ENCODE measurements around the gene INTS7. TPM values are rescaled to one million over a fixed set of nuclear protein-coding genes. Genes with fewer than 3 reads are reported as not detected.

INTS7 gene
- polyA plus RNA-seq, 3 donors = 6.1 to 10.7 (median 7.6) TPM

GRCh38 chr1:211924256-211924655 is 111.1 kb downstream of the INTS7 start:
- Mint-ChIP-seq H3K4me1 (peaks cover 23% of the 10 kb centered on the region), H3K27ac (no peak overlapping the region), H3K36me3 (no peaks in the 10 kb centered on the region), H3K4me3 (no peak overlapping the region), H3K9me3 (no peaks in the 10 kb centered on the region), H3K27me3 (ENCODE audit: low read depth in 3 of 3) (peaks cover 2 to 7% (median 4%) of the 10 kb centered on the region in 3 donors)
- DNase-seq = no peak
- H3K4me3 ChIP-seq (replicated peaks in 1 of 3; ENCODE audit: low read depth in 2 of 3, low read length in 3 of 3) = no peak overlapping the region
- intact Hi-C loops (cut with micrococcal nuclease) = no loop called here
- no peak overlapping the region for H2AFZ ChIP-seq (ENCODE audit: insufficient read depth, low read depth, low read length, poor library complexity, severe bottlenecking)
- TF ChIP-seq CTCF (IDR thresholded peaks at IDR 0.05) = no peak
- no peak overlapping the region for H3K4me2 ChIP-seq (replicated peaks; ENCODE audit: extremely low read depth, low read length, poor library complexity, severe bottlenecking)
- H3K79me2 ChIP-seq (ENCODE audit: insufficient read depth, low read length) = no peaks in the 10 kb centered on the region
- H4K20me1 ChIP-seq (ENCODE audit: insufficient read depth, low read length) = no peaks in the 10 kb centered on the region
- H3K9me3 ChIP-seq (replicated peaks in 1 of 2; ENCODE audit: control insufficient read depth in 1 of 2, insufficient read depth in 1 of 2, low read length in 2 of 2) = no peaks in the 10 kb centered on the region
- WGBS (ENCODE audit: insufficient coverage) = 79% methylated on average over 6 of the region's 10 CpGs
- H3K4me1 ChIP-seq (ENCODE audit: control insufficient read depth in 1 of 2, insufficient read depth in 2 of 2, low read length in 2 of 2) = peaks cover 14 to 15% of the 10 kb centered on the region in 2 donors
- no peaks in the 10 kb centered on the region for H3K36me3 ChIP-seq (replicated peaks in 1 of 2; ENCODE audit: control insufficient read depth in 1 of 2, insufficient read depth in 2 of 2, low read length in 2 of 2)
- H3K9ac ChIP-seq (ENCODE audit: insufficient read depth, low read length, poor library complexity, severe bottlenecking) = no peak overlapping the region
- H3K27ac ChIP-seq (ENCODE audit: low read depth in 1 of 2, low read length in 2 of 2) = no peak overlapping the region
- H3K27me3 ChIP-seq (ENCODE audit: control insufficient read depth in 2 of 2, insufficient read depth in 2 of 2, low read length in 2 of 2) = no peaks in the 10 kb centered on the region

GRCh38 chr1:211923095-211923494 is 112.3 kb downstream of the INTS7 start:
- Mint-ChIP-seq H3K27me3 (ENCODE audit: low read depth in 3 of 3) (peaks cover 2 to 11% (median 4%) of the 10 kb centered on the region in 3 donors), H3K27ac (no peak overlapping the region), H3K4me1 (peaks cover 20% of the 10 kb centered on the region), H3K9me3 (no peaks in the 10 kb centered on the region), H3K4me3 (no peak overlapping the region), H3K36me3 (no peaks in the 10 kb centered on the region)
- Histone ChIP-seq H2AFZ (ENCODE audit: insufficient read depth, low read depth, low read length, poor library complexity, severe bottlenecking) (no peak overlapping the region), H3K27ac (ENCODE audit: low read depth in 1 of 2, low read length in 2 of 2) (no peak overlapping the region), H3K4me1 (ENCODE audit: control insufficient read depth in 1 of 2, insufficient read depth in 2 of 2, low read length in 2 of 2) (peaks cover 3% of the 10 kb centered on the region in 2 donors), H3K9me3 (replicated peaks in 1 of 2; ENCODE audit: control insufficient read depth in 1 of 2, insufficient read depth in 1 of 2, low read length in 2 of 2) (no peaks in the 10 kb centered on the region), H3K36me3 (replicated peaks in 1 of 2; ENCODE audit: control insufficient read depth in 1 of 2, insufficient read depth in 2 of 2, low read length in 2 of 2) (no peaks in the 10 kb centered on the region), H3K27me3 (ENCODE audit: control insufficient read depth in 2 of 2, insufficient read depth in 2 of 2, low read length in 2 of 2) (no peaks in the 10 kb centered on the region), H3K79me2 (ENCODE audit: insufficient read depth, low read length) (no peaks in the 10 kb centered on the region), H3K9ac (ENCODE audit: insufficient read depth, low read length, poor library complexity, severe bottlenecking) (no peak overlapping the region), H3K4me2 (replicated peaks; ENCODE audit: extremely low read depth, low read length, poor library complexity, severe bottlenecking) (no peak overlapping the region), H4K20me1 (ENCODE audit: insufficient read depth, low read length) (no peaks in the 10 kb centered on the region), H3K4me3 (replicated peaks in 1 of 3; ENCODE audit: low read depth in 2 of 3, low read length in 3 of 3) (no peak overlapping the region)
- intact Hi-C loops (cut with micrococcal nuclease) = no loop called here
- TF ChIP-seq CTCF (IDR thresholded peaks at IDR 0.05) = no peak
- DNase-seq = no peak
- WGBS (ENCODE audit: insufficient coverage) = 90% methylated on average over 3 of the region's 5 CpGs

Measured in CD14-positive monocyte (primary cell).